ENCODE data around the gene CD83. TPM values are rescaled to one million over a fixed set of nuclear protein-coding genes. Genes with fewer than 3 reads are reported as not detected.

CD83 gene
- total RNA-seq, 1 experiment from 2014 or later: 7.0 TPM

DNA sequence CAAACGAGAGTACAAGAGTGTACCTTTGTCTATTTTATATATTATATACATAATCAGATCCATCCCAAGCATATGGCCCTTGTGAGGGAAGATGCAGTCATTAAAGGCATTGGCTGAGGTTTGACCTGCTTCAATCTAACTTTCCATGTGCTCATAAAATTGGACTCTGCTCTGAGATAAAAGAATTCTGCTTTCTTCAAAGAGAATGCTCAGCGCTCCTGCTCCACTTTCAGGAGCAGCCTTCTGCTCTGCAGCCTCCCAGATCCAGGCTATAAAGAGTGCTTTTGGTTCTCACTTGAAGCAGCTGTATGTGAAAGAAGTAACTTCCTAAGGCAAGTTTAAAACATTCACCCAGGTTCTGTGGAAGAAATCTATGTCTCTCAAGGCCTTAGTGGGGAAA is 45.3 kb downstream of the CD83 start:
- Histone ChIP-seq H2BK15ac (ENCODE audit: low read depth, low read length) (no peak overlapping the region), H2BK5ac (ENCODE audit: insufficient read length, low read length) (no peak overlapping the region), H2BK12ac (ENCODE audit: insufficient read length, low read depth, low read length) (no peak overlapping the region), H4K91ac (ENCODE audit: insufficient read length, low read depth, low read length) (no peak overlapping the region), H2AFZ (ENCODE audit: low read length) (no peak overlapping the region), H3K4ac (ENCODE audit: low read depth, low read length) (no peak overlapping the region), H4K5ac (ENCODE audit: insufficient read length, low read depth, low read length) (no peak overlapping the region), H3K23me2 (ENCODE audit: insufficient read length, low read depth, low read length, poor library complexity, severe bottlenecking) (no peaks in the 10 kb centered on the region), H2BK120ac (ENCODE audit: low read depth, low read length, poor library complexity, severe bottlenecking) (no peak overlapping the region), H3T11ph (ENCODE audit: low read length) (no peak overlapping the region), H3K27me3 (ENCODE audit: insufficient read depth, low read length) (no peaks in the 10 kb centered on the region), H3K9ac (ENCODE audit: extremely low read depth, insufficient read length, low read length) (no peak overlapping the region), H3K14ac (ENCODE audit: insufficient read depth, low read length) (no peak overlapping the region), H2BK20ac (ENCODE audit: low read depth, low read length, poor library complexity, severe bottlenecking) (no peak overlapping the region), H2AK5ac (ENCODE audit: insufficient read length, low read length) (no peak overlapping the region), H4K20me1 (ENCODE audit: control insufficient read depth, insufficient read depth, insufficient read length) (no peaks in the 10 kb centered on the region), H3K4me2 (ENCODE audit: insufficient read depth, insufficient read length, low read length) (no peak overlapping the region), H3K79me1 (ENCODE audit: insufficient read depth, low read depth, low read length, poor library complexity, severe bottlenecking) (no peaks in the 10 kb centered on the region), H4K8ac (replicated peaks; ENCODE audit: insufficient read length, low read depth, low read length) (no peak overlapping the region), H3K79me2 (ENCODE audit: insufficient read depth, low read length) (no peaks in the 10 kb centered on the region), H3K23ac (ENCODE audit: insufficient read length, low read depth, low read length) (no peak overlapping the region), H3K9me3 (ENCODE audit: control insufficient read depth, low read depth, low read length) (no peaks in the 10 kb centered on the region), H3K18ac (ENCODE audit: insufficient read length, low read depth, low read length) (no peak overlapping the region), H3K4me1 (ENCODE audit: insufficient read depth, low read length) (peaks cover 6% of the 10 kb centered on the region; the same call in 1 of the 2 replicates), H3K27ac (ENCODE audit: insufficient read length, low read depth, low read length) (no peak overlapping the region), H3K56ac (ENCODE audit: insufficient read length, low read depth, low read length) (no peak overlapping the region)
- TF ChIP-seq, protein P1, sequence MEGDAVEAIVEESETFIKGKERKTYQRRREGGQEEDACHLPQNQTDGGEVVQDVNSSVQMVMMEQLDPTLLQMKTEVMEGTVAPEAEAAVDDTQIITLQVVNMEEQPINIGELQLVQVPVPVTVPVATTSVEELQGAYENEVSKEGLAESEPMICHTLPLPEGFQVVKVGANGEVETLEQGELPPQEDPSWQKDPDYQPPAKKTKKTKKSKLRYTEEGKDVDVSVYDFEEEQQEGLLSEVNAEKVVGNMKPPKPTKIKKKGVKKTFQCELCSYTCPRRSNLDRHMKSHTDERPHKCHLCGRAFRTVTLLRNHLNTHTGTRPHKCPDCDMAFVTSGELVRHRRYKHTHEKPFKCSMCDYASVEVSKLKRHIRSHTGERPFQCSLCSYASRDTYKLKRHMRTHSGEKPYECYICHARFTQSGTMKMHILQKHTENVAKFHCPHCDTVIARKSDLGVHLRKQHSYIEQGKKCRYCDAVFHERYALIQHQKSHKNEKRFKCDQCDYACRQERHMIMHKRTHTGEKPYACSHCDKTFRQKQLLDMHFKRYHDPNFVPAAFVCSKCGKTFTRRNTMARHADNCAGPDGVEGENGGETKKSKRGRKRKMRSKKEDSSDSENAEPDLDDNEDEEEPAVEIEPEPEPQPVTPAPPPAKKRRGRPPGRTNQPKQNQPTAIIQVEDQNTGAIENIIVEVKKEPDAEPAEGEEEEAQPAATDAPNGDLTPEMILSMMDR (conservative IDR thresholded peaks at IDR 0.05): no peak
- Mint-ChIP-seq H3K4me3 (no peak overlapping the region), H3K9me3 (peaks cover 20 to 21% of the 10 kb centered on the region in 2 experiments), H3K27ac (no peak overlapping the region), H3K27me3 (ENCODE audit: low read depth) (peaks cover 3% of the 10 kb centered on the region), H3K4me1 (peaks cover 20 to 23% of the 10 kb centered on the region in 2 experiments), H3K36me3 (ENCODE audit: insufficient read depth in 1 of 3, low read depth in 3 of 3) (peaks cover 15 to 21% (median 18%) of the 10 kb centered on the region in 3 experiments)
- DNase-seq: no peak
- no CpG with 5 or more reads among the region's 2 CpGs for WGBS (ENCODE audit: extremely low coverage, insufficient read length, low lambda C conversion rate)
